Left ventricle myocardium inferior (tissue), 1 donor: ENCODE measurements around the gene ZNF714. TPM values are rescaled to one million over a fixed set of nuclear protein-coding genes. Genes with fewer than 3 reads are reported as not detected.

ENCODE experiments used
- DNase-seq: peaks from one replicate; pipeline ENCODE4 v3.0.0-alpha.2; 2020
- H3K27ac ChIP-seq: fragments of 200-600 bp; replicated peaks from 2 replicates; pipeline ENCODE4 v1.8.0; 2021
- H3K27me3 ChIP-seq: fragments of 200-600 bp; 2 replicates; pipeline ENCODE4 v1.8.0; 2021; ENCODE audit warnings: low read depth
- H3K36me3 ChIP-seq: fragments of 200-600 bp; 2 replicates; pipeline ENCODE4 v1.8.0; 2021
- H3K4me1 ChIP-seq: fragments of 200-600 bp; 2 replicates; pipeline ENCODE4 v1.8.0; 2021
- H3K4me3 ChIP-seq: fragments of 200-600 bp; 2 replicates; pipeline ENCODE4 v1.8.0; 2021; ENCODE audit warnings: mild to moderate bottlenecking, moderate library complexity
- H3K9me3 ChIP-seq: fragments of 200-600 bp; replicated peaks from 2 replicates; pipeline ENCODE4 v1.8.0; 2021
- CTCF ChIP-seq: fragments of 200-600 bp; IDR thresholded peaks from 2 replicates; pipeline ENCODE4 v1.8.0; 2021; ENCODE audit warnings: antibody characterized with exemption, mild to moderate bottlenecking, borderline replicate concordance
- intact Hi-C: fragments of 100-400 bp; cut with micrococcal nuclease; formaldehyde crosslinking; loops from one replicate; pipeline ENCODE4 v1.11.0; 2022
- long read RNA-seq: library from polyadenylated mRNA; unstranded; transcript quantifications from one replicate; pipeline ENCODE4 v2.0.0, GENCODE V29; 2021
- total RNA-seq: library from RNA; stranded (reverse); fragmentation: NEBNext Ultra II Directional; extraction: Animal tissue kit (Norgen Biotek cat#: 25700); gene quantifications from one replicate; pipeline ENCODE4 v1.2.1, GENCODE V29; 2021
- donor health status: DM: no; HTN: yes; CAD: no; lungs with severe emphysema.

ZNF714 gene
- 1.7 TPM for total RNA-seq
- long read RNA-seq, full-length matches to known transcripts, result 1 of 2 reads
- long read RNA-seq, partial matches to known transcripts, result 0 of 2 reads
- long read RNA-seq, other reads (novel, unspliced or antisense), result 1 of 2 reads

GRCh38 chr19:21082011-21082975 lies at the start of gene ZNF714:
Gene ZNF714, plus strand, starts transcription at chr19:21082203. Its CDS starts 16,066 bp downstream, at chr19:21098269.
- H3K27ac ChIP-seq, result peak within 1 kb of the TSS; percentile 64
- peak within 1 kb of the TSS; percentile 73 for H3K4me3 ChIP-seq
- TF ChIP-seq CTCF, result no peak
- no peaks in the 10 kb centered on the region for H3K9me3 ChIP-seq
- H3K4me1 ChIP-seq, result peaks cover 8% of the 10 kb centered on the region
- peaks cover 2% of the 10 kb centered on the region for H3K36me3 ChIP-seq
- intact Hi-C loops, result no loop called here
- DNase-seq, result peak; percentile 81
- H3K27me3 ChIP-seq, result no peaks in the 10 kb centered on the region

- Histone ChIP-seq H3K27ac (no peak overlapping the region), H3K27me3 (no peaks in the 10 kb centered on the region), H3K36me3 (peaks cover 77% of the 10 kb centered on the region), H3K4me3 (no peak overlapping the region), H3K9me3 (peaks cover 56% of the 10 kb centered on the region), H3K4me1 (no peaks in the 10 kb centered on the region)
- intact Hi-C loops, result no loop called here
- no peak for TF ChIP-seq CTCF
- no peak for DNase-seq
These were observed 37.0 kb upstream of the ZNF714 start for GRCh38 chr19:21045028-21045427.

GRCh38 chr19:21046489-21046888 lies 35.5 kb upstream of the ZNF714 start:
- H3K27ac ChIP-seq, result no peak overlapping the region
- no peaks in the 10 kb centered on the region for H3K27me3 ChIP-seq
- DNase-seq, result no peak
- H3K36me3 ChIP-seq, result peaks cover 82% of the 10 kb centered on the region
- H3K4me3 ChIP-seq, result no peak overlapping the region
- TF ChIP-seq CTCF, result no peak
- H3K9me3 ChIP-seq, result peaks cover 61% of the 10 kb centered on the region
- intact Hi-C loops, result no loop called here
- H3K4me1 ChIP-seq, result no peaks in the 10 kb centered on the region

GRCh38 chr19:21047716-21048115 lies 34.3 kb upstream of the ZNF714 start:
- H3K4me3 ChIP-seq, result no peak overlapping the region
- no peaks in the 10 kb centered on the region for H3K27me3 ChIP-seq
- H3K4me1 ChIP-seq, result no peaks in the 10 kb centered on the region
- TF ChIP-seq CTCF, result no peak
- H3K9me3 ChIP-seq, result peaks cover 60% of the 10 kb centered on the region
- intact Hi-C loops, result no loop called here
- no peak overlapping the region for H3K27ac ChIP-seq
- H3K36me3 ChIP-seq, result peaks cover 79% of the 10 kb centered on the region
- DNase-seq, result no peak

DNA sequence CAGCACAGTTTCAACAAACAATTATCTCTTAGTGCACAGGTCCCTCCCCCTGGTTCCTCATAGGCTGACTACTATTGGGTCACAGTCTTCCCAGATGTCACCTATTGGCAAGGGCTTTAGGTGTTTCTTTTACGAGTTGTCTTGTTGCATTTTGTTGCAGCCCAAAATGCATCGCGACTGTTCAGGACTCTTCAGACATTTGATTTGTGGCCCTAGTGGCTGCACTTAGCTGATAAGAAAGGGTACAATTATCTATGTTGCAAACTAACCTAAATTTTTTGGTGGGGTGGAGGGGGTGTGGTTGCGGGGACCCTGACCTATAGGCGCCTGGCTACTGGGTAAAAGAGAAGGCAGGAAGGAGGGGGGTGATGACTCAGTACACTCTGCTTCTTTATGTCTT lies 29.1 kb upstream of the ZNF714 start:
- Histone ChIP-seq H3K36me3 (peaks cover 87% of the 10 kb centered on the region), H3K9me3 (peaks cover 61% of the 10 kb centered on the region)
- intact Hi-C loops, result no loop called here

More for the DNA sequence above, 29.1 kb upstream of the ZNF714 start:
- DNase-seq, result no peak
- H3K27me3 ChIP-seq, result no peaks in the 10 kb centered on the region
- no peak for TF ChIP-seq CTCF
- H3K4me1 ChIP-seq, result no peaks in the 10 kb centered on the region
- no peak overlapping the region for H3K4me3 ChIP-seq
- H3K27ac ChIP-seq, result no peak overlapping the region
